Fibroblast of the aortic adventitia (primary cell): ENCODE results near the gene SEMA4B. TPM values are rescaled to one million over a fixed set of nuclear protein-coding genes. Genes with fewer than 3 reads are reported as not detected.

Experiments
- DNase-seq: peaks from one replicate; pipeline ENCODE4 v3.0.0-alpha.2; 2010; ENCODE audit warnings: low read depth
- H3K4me3 ChIP-seq: 2 replicates; pipeline ENCODE4 v1.5.1; 2011; ENCODE audit warnings: low read depth, mild to moderate bottlenecking, control low read depth, low read length, moderate library complexity
- total RNA-seq: library from RNA; depleted of rRNA; stranded (reverse); fragments of >200 nt; gene quantifications from 2 replicates; pipeline ENCODE4 v1.2.3, GENCODE V29; 2012; ENCODE audit warnings: low replicate concordance
- TF ChIP-seq, protein P1 (sequence below): IDR thresholded peaks from 2 replicates; pipeline ENCODE4 v1.5.1; 2011; ENCODE audit warnings: mild to moderate bottlenecking, low read length, control low read depth, inconsistent platforms; ENCODE audit not compliant: insufficient read depth

Gene SEMA4B
- total RNA-seq, 1 donor: 14.5 TPM

- DNase-seq: peak; percentile 52
- TF ChIP-seq, protein P1, sequence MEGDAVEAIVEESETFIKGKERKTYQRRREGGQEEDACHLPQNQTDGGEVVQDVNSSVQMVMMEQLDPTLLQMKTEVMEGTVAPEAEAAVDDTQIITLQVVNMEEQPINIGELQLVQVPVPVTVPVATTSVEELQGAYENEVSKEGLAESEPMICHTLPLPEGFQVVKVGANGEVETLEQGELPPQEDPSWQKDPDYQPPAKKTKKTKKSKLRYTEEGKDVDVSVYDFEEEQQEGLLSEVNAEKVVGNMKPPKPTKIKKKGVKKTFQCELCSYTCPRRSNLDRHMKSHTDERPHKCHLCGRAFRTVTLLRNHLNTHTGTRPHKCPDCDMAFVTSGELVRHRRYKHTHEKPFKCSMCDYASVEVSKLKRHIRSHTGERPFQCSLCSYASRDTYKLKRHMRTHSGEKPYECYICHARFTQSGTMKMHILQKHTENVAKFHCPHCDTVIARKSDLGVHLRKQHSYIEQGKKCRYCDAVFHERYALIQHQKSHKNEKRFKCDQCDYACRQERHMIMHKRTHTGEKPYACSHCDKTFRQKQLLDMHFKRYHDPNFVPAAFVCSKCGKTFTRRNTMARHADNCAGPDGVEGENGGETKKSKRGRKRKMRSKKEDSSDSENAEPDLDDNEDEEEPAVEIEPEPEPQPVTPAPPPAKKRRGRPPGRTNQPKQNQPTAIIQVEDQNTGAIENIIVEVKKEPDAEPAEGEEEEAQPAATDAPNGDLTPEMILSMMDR: peak; percentile 60
- H3K4me3 ChIP-seq: peak overlapping the region; percentile 87
Measured at GRCh38 chr15:90232941-90233386, 31.8 kb downstream of the SEMA4B start.

GRCh38 chr15:90233387-90234095 is 32.4 kb downstream of the SEMA4B start, which contains the start of gene CIB1:
CIB1 (minus strand) TSS chr15:90233941; CDS start chr15:90233885, 56 bp downstream.
- TF ChIP-seq, protein P1: no peak
- peak; percentile 96 for DNase-seq
- peak within 1 kb of the TSS; percentile 87 for H3K4me3 ChIP-seq

GRCh38 chr15:90234096-90234988 is 33.2 kb downstream of the SEMA4B start, which contains the start of gene GDPGP1:
GDPGP1 (plus strand) TSS chr15:90234209; CDS start chr15:90240909, 6,700 bp downstream.
- peak; percentile 50 for DNase-seq
- H3K4me3 ChIP-seq: peak within 1 kb of the TSS; percentile 87
- TF ChIP-seq, protein P1: no peak

DNA sequence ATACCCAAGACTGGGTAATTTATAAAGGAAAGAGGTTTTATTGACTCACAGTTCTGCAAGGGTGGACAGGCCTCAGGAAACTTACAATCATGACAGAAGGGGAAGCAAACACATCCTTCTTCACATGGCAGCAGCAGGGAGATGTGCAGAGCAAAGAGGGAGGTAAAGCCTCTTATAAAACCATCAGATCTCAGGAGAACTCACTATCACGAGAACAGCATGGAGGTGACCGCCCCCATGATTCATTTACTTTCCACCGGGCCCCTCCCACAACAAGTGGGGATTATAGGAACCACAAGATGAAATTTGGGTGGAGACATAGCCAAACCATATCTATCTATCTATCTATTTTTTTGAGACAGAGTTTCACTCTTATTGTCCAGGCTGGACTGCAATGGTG is 38.2 kb downstream of the SEMA4B start:
- TF ChIP-seq, protein P1: no peak

GRCh38 chr15:90240856-90241255 is 39.7 kb downstream of the SEMA4B start:
- H3K4me3 ChIP-seq: no peak overlapping the region
- no peak for DNase-seq
- TF ChIP-seq, protein P1: no peak

More for the DNA sequence above, 38.2 kb downstream of the SEMA4B start:
- no peak for DNase-seq
- H3K4me3 ChIP-seq: no peak overlapping the region

DNA sequence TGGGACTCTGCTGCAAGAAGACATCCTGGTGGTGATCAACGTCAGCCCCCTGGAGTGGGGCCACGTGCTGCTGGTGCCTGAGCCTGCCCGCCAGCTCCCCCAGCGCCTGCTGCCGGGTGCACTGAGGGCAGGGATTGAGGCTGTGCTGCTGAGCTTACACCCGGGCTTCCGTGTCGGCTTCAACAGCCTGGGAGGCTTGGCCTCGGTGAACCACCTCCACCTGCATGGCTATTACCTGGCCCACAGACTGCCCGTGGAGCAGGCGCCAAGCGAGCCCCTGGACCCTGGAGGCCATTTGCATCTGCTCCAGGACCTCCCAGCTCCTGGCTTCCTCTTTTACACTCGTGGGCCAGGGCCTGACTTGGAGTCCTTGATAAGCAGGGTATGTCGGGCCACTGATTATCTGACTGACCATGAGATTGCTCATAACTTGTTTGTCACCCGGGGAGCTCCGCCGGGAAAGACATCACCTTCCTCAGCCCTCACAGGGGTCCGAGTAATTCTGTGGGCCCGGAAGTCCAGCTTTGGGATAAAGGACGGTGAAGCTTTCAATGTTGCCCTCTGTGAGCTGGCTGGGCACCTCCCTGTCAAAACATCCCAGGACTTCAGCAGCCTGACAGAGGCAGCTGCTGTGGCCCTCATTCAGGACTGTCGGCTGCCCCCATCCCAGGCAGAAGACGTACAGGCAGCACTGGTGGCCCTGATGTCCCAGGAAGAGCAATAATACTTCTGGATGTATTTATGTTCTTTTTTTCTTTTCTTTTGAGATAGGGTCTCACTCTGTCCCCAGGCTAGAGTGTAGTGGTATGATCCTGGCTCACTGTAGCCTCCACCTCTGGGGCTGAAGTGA is 40.4 kb downstream of the SEMA4B start:
- no peak for DNase-seq
- TF ChIP-seq, protein P1: no peak
- H3K4me3 ChIP-seq: no peak overlapping the region
